SKM-1 (cell line): Measurements from ENCODE around the gene MYMX.
"Not testable (repeated sequence)": the region's sequence is repeated elsewhere in the genome, so short reads cannot be mapped to it uniquely, and the experiment has no call there.

ENCODE experiments used
- DNase-seq: peaks from one replicate; lab custom pipeline; 2025; ENCODE audit not compliant: unreplicated experiment; lab: John Stamatoyannopoulos, UW

Gene MYMX

DNA sequence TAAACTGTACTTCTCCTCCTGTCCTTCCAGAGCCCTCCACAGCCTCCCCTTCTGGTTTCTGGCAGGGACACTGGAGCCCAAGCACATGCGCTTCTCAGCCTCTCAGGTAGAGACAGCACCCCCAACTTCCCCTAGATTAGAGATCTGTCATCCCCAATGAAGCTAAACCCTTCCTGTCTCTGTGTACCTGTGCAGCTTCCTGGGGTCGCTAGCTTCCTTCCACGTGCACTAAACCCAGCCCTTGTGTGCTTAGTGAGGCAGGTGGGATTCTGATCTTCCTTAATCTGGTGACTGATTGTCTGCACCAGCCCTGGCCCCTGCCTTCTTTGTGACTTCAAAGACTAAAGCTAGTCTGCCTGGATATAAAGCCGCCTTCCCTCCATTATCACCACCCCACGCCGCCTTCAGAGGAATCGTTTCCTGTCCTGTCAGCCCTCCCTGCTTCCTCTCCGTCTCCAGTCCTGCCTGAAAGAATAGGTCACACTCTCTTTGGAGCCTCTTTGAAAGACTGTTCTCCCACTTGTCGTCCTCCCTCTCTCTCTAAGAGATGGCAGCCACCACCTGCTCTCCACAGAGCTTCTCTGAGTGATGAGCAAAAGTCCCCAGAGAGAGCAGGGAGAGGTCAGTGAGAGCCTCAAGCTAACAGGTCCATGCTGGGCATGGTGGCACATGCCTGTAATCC is 30.6 kb upstream of the MYMX start:
- no peak for DNase-seq

DNA sequence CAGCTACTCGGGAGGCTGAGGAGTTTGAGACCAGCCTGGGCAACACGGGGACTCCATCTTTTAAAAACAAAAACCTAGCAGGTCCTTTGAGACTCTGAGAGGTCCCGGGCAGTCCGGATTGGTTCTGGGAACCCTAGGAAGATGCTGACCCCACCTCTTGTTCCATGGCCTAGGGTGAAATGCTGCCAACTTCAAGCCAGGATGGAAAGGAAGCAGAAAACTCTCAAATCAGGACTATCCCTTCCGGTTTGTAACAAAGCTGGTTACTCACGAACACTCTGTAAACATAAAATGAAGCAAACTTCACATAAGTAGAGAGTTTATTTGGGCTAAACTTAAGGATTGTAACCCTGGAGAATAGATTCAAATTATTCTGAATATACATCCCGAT is 30.1 kb upstream of the MYMX start:
- DNase-seq, result no peak

DNA sequence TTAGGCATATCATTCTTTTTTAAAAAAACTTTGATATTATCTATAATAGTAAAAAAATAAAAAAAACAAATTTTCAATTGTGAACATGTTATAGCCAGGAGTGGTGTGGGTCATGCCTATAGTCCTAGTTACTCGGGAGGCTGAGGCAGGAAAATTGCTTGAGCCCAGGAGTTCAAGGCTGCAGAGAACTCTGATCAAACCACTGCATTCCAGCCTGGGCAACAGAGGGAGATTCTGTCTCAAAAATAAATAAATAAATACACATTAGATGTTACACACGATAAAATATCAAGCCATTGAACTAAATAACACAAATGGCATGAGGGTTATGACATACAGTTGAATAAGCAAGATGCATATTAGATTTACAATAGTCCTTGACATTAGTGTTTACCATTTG is 27.9 kb upstream of the MYMX start:
- no peak for DNase-seq

DNA sequence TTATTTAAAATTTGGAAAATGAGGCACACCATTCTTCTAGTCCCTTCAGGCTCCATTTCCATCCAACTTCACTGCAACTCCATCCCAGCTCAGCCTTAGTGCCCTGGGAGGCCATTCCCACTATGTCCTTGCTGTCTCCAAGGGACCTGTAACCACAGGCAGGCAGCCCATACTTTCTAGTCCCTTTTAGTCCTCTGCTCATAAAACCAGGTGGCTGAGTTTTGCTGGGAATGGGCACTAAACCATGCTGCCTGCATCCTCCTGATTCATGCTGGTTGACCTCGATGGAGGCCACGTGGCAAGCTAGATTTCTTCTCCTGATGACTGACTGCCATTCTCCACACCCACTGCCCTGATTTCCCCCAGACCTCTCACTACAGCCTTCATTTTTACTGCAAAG is 27.5 kb upstream of the MYMX start:
- no peak for DNase-seq

DNA sequence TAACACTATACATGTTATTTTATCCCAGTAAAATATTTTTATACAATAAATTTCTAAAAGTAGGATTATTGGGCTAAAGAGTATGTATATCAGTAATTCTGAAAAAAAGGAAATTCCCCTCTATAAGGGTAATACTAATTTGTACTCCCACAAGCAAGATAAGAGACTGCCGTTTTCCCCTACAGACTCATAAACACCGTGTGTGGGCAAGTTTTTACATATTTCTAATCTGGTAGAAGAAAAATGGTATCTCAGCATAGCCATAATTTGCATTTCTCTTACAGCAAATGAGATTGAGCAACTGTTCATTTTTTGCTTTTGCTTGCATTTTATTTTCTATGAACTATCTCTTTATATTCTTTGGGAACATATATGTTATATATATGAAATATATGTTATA is 26.0 kb upstream of the MYMX start:
- no peak for DNase-seq

DNA sequence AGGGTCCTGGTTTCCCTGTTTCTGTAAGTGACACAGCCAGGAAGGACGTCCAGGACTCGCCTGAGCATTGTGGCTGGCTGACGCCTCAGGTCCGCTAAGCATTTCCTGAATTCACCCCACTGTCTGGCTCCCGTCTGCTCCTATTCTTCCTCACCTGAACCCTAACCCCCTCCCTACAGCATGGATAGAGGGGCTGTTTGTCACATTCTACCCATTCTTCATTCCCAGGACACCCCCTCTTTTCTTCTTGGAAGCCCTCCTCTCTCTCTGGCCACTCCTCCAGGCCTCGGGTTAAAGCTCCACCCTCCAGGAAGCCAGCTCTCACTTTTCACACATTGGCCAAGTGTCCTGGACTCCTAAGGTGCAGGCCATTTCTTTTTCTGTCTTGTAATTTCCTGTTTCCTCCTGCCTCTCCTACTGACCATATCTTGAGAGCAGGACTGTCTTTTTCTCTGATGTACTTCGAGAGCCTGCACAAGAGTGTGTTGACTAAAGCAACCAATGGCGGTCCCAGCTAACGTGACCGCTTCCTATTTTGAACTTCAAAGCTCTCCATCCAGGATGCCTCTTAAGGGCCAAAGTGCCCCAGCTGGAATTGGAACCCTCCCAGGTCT is 24.2 kb upstream of the MYMX start:
- DNase-seq, result no peak

DNA sequence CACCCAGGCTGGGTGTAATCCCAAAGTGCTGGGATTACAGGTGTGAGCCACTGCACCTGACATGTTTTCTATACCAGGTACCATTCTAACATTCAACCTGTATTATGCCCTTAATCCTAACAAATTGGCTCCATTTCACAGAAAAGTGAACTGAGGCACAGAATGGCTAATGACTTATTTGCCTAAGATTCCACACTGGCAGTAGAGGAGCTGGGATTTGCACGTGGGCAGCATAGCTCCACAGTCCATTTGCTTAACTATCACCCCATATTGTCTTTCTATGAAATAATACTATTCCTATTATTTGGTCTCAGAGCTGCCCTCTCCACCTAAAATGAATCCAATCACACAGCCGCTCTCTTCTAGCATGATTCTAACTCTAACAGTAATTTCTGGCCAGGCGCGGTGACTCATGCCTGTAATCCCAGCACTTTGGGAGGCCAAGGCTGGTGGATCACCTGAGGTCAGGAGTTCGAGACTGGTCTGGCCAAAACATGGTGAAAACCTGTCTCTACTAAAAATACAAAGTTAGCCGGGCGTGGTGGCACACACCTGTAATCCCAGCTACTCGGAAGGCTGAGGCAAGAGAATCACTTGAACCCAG is 23.3 kb upstream of the MYMX start:
- DNase-seq, result no peak

DNA sequence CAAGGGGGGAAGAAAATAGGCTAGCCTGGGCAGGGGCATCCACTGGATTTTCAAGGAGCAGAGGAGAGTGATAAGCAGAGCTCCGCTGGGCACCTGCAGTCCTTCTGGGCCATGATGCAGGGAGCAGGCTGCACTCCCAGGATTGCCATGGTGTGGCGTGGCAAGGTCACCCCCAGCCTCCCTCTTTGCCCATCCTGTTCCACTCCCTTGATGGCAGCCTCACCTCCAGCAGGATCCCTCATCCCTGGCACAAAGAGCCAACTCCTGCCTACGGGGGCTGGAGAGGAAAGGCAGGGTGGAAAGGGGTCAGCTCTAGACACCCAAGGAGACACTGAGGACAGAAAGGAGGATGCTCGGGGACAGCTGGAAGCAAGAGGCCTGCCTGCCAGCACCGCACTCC is 22.4 kb upstream of the MYMX start:
- no peak for DNase-seq

DNA sequence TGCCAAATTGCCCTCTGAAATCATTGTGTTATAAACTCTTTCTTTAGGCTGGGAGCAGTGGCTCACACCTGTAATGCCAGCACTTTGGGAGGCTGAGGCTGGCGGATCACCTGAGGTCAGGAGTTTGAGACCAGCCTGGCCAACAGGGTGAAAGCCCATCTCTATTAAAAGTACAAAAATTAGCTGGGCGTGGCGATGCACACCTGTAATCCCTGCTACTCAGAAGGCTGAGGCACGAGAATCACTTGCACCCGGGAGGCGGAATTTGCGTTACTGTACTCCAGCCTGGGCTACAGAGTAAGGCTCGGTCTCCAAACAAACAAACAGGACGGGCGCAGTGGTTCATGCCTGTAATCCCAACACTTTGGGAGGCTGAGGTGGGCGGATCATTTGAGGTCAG is 20.4 kb upstream of the MYMX start:
- DNase-seq, result not testable (repeated sequence)

DNA sequence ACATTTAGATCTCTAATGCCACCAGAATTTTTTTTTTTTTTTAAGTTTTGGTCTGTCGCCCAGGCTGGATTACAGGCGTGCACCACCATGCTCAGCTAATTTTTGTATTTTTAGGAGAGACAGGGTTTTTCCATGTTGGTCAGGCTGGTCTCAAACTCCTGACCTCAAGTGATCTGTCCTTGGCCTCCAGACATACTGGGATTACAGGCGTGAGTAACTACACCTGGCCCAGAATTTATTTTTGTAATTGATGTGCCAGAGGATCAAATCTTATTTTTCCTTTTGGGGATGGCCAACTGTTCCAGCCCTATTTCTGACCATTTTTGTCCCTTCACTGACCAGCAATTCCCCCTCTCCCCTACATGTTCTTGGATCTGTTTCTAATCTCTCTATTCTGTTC is 18.0 kb upstream of the MYMX start:
- DNase-seq, result no peak

DNA sequence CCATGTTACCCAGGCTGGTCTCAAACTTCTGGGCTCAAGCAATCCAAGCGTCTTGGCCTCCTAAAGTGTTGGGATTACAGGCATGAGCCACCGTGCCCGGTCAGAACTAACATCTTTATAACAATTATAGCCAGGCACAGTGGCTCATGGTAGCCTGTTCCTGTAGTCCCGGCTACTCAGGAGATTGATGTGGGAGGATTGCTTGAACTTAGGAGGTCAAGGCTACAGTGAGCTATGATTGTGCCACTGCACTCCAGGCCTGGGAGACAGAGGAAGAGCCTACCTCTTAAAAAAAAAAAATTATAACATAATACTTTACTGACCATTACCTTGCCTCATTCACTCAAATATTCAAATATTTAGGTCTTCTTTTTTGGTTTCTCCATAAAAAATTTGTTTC is 16.8 kb upstream of the MYMX start:
- no peak for DNase-seq

DNA sequence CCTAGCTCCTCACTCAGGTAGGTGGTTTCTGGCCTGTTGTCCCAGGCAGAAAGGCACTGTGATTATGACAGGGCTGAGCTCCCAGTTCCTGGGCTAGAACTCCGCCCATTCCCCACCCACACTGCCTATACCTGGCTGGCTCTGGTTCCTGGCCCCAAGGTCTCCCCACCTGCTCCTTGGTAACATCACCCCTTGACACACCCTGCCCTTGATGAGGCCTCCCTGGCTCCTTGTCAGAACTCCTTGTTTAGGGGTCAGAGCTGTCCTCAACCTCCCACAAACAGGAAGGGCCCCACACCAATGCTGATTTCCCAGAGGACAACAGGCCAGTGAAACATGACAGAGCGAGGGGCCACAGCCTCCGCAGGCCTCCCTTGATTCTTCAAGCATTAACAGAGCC is 15.5 kb upstream of the MYMX start:
- DNase-seq, result no peak

DNA sequence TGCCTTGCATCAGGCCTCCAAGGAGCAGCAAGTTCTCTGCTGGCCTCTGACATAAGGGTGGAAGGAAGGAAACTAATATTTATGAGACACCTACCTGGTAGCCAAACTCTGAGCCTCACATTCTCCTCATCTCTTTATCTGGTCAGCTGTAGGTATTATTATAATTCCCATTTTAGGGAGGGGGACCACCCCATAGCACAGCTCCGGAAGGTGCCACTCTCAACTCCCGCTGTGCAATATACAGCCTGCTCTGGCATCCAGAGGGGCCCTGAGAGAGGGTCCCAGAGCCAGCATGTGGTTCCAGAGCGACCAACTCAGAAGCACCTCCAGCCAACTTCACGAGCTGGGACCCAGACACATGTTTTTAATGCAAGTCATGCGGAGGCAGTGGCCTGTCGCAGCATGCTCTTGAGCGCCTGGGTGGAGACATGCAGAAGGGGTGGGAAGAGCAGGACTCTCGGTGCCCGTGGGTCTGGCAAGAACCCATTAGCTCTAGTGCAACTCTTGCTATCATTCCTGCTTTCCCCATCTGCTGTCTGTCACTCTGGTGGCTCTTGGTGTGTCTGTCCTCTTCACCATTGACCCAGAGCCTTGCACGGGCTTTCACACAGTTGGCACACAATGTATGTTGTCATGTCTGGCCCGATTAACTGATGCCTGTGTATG is 15.0 kb upstream of the MYMX start:
- DNase-seq, result no peak

DNA sequence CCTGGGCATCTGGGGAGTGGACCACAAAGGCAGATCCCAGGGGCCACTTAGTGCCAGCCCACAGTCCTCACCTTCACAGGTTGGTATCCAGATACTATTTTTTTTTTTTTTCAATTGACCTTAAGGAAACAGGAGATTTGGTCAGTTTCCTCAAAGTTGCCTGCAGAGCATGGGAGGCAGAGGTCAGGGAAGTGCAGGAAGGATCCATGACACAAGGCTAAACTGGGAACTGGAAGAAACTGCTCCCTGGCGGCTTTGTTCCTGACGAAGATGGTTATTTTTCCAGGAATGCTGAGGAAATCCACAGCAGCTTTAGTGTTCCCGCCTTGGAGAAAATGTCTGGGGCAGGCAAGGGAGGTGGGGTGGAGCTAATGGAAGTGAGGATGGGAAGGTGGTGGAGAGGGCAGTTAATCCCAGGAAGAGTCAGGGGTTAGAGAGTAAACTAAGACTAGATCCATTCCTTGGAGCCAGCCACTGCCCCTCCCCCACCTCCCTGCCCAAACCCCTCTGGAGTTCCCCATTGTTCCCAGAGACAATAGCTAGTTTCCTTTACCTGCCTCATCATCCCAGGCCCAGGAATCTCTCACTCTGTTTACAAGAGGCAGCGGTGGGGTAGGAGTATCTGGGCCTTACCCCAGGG is 14.3 kb upstream of the MYMX start:
- no peak for DNase-seq

DNA sequence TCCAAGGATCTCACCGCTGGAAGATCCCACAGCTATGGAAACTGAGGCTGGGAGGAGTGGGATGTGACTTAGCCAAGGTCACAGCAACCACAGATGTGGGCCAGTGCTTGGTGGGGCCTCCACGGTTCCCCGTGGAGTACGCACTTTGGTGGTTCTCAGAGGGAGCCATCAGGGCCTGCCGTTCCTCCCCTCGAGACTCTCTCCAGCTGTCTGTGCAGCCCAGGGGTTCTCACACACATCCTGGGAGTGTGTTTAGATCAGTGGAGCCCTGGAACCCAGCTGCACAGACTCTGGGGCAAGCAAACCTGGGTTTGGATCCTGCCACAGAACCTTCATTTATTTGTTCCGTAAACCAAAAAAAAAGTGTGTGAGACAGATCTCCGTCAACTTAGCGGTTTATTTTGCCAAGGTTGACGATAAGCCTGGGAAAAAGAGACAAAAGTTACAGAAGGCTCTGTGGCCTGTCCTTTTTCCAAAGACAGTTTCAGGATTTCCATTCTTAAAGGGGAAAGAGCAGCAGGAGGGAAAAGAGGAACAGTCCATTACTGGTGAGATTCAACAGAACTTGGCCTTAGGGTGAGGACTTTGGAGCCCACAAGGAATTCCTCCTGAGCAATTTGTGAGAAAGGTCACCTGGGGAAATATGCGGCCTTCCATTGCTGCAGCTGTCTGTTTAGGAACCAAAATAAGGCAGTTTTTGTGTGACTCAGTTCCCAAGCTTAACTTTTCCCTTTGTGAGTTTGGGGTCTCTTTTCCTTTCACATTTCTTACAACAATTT is 13.6 kb upstream of the MYMX start:
- no peak for DNase-seq

DNA sequence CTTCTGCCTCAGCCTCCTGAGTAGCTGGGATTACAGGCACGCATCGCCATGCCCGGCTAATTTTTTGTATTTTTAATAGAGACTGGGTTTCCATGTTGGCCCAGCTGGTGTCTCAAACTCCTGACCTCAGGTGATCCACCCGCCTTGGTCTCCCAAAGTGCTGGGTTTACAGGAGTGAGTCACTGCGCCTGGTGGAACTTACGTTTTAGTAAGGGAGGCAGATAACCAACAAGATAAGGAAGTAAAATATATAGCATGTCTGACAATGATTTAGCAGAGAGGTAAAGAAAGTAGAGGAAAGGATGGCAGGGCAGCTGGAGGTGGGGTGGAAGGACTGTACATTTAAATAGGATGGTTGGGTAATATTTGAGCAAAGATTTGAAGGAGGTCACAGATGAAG is 12.8 kb upstream of the MYMX start:
- DNase-seq, result no peak

DNA sequence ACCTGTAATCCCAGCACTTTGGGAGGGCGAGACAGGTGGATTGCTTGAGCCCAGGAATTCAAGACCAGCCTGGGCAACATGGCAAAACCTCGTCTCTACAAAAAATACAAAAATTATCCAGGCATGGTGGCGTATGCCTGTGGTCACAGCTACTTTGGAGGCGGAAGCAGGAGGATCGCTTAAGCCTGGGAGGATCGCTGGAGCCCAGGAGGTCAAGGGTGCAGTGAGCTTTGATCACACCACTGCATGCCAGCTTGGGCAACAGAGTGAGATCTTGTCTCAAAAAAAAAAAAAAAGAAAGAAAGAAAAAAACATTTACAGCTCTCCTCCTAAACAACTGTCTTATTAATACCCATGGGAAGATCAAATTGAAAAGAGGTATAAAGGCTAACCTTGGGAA is 8.8 kb upstream of the MYMX start:
- DNase-seq, result no peak

DNA sequence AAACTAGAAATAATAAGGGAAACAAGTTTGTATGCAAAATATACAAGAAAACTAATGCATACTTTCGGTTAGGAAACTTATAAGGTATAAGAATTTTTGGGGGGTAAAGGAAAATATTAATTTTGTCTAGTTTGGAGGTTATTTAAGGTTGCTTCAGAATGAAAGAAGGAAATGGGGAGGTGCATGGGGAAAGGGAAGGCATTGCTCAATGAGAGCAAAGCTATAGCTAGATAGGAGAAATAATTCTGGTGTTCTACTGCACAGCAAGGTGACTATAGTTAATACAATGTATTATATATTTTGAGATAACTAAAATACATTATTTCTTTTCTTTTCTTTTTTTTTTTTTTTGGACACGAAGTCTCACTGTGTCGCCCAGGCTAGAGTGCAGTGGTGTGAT is 5.4 kb upstream of the MYMX start:
- DNase-seq, result peak; percentile 50

DNA sequence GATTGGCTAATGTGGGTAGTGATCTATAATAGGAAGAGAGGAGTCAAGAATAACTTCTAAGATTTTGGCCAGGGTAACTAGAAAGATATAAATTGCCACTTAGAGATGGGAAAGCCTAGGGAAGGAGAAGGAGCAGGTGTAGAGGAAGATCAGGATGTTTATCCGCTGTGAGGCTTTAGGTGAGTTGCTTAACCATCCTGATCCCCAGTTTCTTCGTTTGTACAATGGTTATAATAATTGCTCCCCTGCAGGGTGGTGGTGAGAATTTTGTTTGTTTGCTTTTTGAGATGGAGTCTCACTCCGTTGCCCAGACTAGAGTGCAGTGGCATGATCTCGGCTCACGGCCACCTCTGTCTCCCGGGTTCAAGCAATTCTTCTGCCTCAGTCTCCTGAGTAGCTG is 2.4 kb upstream of the MYMX start:
- no peak for DNase-seq

DNA sequence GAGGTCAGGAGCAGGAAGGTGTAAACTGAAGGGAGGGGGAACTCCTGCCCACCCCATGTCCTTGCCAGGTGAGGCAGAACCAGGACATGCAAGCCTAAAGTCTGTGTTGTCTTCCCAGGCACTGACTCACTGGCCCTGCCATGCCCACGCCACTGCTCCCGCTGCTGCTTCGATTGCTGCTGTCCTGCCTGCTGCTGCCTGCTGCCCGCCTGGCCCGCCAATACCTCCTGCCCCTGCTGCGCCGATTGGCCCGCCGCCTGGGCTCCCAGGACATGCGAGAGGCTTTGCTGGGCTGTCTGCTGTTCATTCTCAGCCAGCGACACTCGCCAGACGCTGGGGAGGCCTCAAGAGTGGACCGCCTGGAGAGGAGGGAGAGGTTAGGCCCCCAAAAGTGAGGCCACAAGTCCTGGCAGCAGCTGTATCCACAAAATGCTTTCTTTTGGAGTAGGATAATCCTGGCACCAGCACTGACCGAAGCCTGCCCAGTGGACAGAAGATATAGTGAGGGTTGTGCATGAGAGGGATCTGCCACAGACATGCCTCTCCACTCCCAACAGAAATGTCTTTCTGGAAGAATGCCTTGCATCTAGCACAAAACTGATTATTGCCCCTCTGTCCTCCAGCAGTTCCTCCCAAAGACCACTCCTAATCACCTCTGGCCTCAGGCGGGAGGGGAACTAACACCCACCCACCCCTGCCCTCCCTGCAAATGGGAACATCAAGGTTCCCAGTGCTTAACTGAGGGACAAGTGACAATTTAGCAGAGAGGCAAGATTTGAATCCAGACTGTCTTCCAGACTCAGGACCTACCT is 812 bp downstream of the MYMX start:
- DNase-seq, result no peak
